Muscle of back (tissue), 11 donors: ENCODE data around the gene NTN1. TPM values are rescaled to one million over a fixed set of nuclear protein-coding genes. Genes with fewer than 3 reads are reported as not detected.

Experiments
- DNase-seq, 3 donors: peaks; one replicate each; pipeline versions ENCODE4 v3.0.0 to v3.0.0-alpha.2; 2013
- polyA plus RNA-seq, 10 donors: library from polyadenylated mRNA; unstranded; fragments of 120-200 nt; gene quantifications; one replicate each; pipeline ENCODE4 v1.2.1, GENCODE V29; 2013; ENCODE audit not compliant: insufficient read length in 10 of 10

The NTN1 gene
- polyA plus RNA-seq, 10 donors = 5.7 to 25.1 (median 9.6) TPM

GRCh38 chr17:9189870-9190269, 168.6 kb downstream of the NTN1 start:
- no peak for DNase-seq

GRCh38 chr17:9192010-9192409, 170.7 kb downstream of the NTN1 start:
- DNase-seq = no peak

GRCh38 chr17:9195411-9195810, 174.1 kb downstream of the NTN1 start:
- DNase-seq = no peak

- no peak for DNase-seq
Measured at GRCh38 chr17:9195961-9196670, 174.8 kb downstream of the NTN1 start.

GRCh38 chr17:9199571-9200551, 178.6 kb downstream of the NTN1 start:
- peak; percentile 41 to 71 (median 58) for DNase-seq

GRCh38 chr17:9200699-9201359, 179.5 kb downstream of the NTN1 start:
- no peak for DNase-seq

- DNase-seq = no peak
Measured at GRCh38 chr17:9202532-9202931, 181.2 kb downstream of the NTN1 start.

- no peak for DNase-seq
Measured at GRCh38 chr17:9203771-9204425, 182.6 kb downstream of the NTN1 start.

- DNase-seq = no peak
Measured at GRCh38 chr17:9204637-9205329, 183.5 kb downstream of the NTN1 start.

- DNase-seq = peak in 1 of 3 donors; percentile 32
Measured at GRCh38 chr17:9205520-9206409, 184.5 kb downstream of the NTN1 start.

GRCh38 chr17:9206410-9206703, 185.0 kb downstream of the NTN1 start:
- DNase-seq = no peak

- DNase-seq = peak in 2 of 3 donors; percentile 45 to 71
Measured at GRCh38 chr17:9206741-9207332, 185.5 kb downstream of the NTN1 start.

- DNase-seq = no peak
Measured at GRCh38 chr17:9208381-9209105, 187.2 kb downstream of the NTN1 start.

- no peak for DNase-seq
Measured at GRCh38 chr17:9209347-9209746, 188.0 kb downstream of the NTN1 start.

GRCh38 chr17:9209781-9210370, 188.6 kb downstream of the NTN1 start:
- no peak for DNase-seq

- DNase-seq = no peak
Measured at GRCh38 chr17:9211133-9211765, 189.9 kb downstream of the NTN1 start.

- no peak for DNase-seq
Measured at GRCh38 chr17:9212376-9213302, 191.3 kb downstream of the NTN1 start.
